ENCODE data around the gene HOXB5. TPM values are rescaled to one million over a fixed set of nuclear protein-coding genes. Genes with fewer than 3 reads are reported as not detected.

The HOXB5 gene
- total RNA-seq, 1 donor from 2014 or later: 31.1 TPM

- peaks cover 21% of the 10 kb centered on the region for H3K36me3 Mint-ChIP-seq
- TF ChIP-seq CTCF (IDR thresholded peaks at IDR 0.05; ENCODE audit: unreplicated experiment): no peak
- no peaks in the 10 kb centered on the region for H3K9me3 Mint-ChIP-seq
- peak overlapping the region; percentile 85 for H3K4me3 Mint-ChIP-seq
- H3K27me3 Mint-ChIP-seq (ENCODE audit: low read depth): no peaks in the 10 kb centered on the region
- peaks cover 86% of the 10 kb centered on the region for H3K4me1 Mint-ChIP-seq
- DNase-seq (ENCODE audit: low spot score in 2 of 2, unreplicated experiment in 2 of 2): no peak
- H3K27ac Mint-ChIP-seq: peak overlapping the region; percentile 99
These were observed 16.9 kb downstream of the HOXB5 start for GRCh38 chr17:48576479-48577309.

GRCh38 chr17:48575673-48576478 lies 17.7 kb downstream of the HOXB5 start:
- Mint-ChIP-seq H3K27me3 (ENCODE audit: low read depth) (no peaks in the 10 kb centered on the region), H3K4me1 (peaks cover 88% of the 10 kb centered on the region), H3K36me3 (peaks cover 23% of the 10 kb centered on the region), H3K27ac (no peak overlapping the region), H3K9me3 (no peaks in the 10 kb centered on the region), H3K4me3 (peak overlapping the region; percentile 85)
- TF ChIP-seq CTCF (IDR thresholded peaks at IDR 0.05; ENCODE audit: unreplicated experiment): no peak
- DNase-seq (ENCODE audit: low spot score in 2 of 2, unreplicated experiment in 2 of 2): no peak

GRCh38 chr17:48575066-48575582 lies 18.5 kb downstream of the HOXB5 start:
- Mint-ChIP-seq H3K27me3 (ENCODE audit: low read depth) (no peaks in the 10 kb centered on the region), H3K36me3 (peaks cover 27% of the 10 kb centered on the region), H3K4me3 (no peak overlapping the region), H3K9me3 (no peaks in the 10 kb centered on the region), H3K4me1 (peaks cover 88% of the 10 kb centered on the region), H3K27ac (no peak overlapping the region)
- no peak for TF ChIP-seq CTCF (IDR thresholded peaks at IDR 0.05; ENCODE audit: unreplicated experiment)
- DNase-seq (ENCODE audit: low spot score in 2 of 2, unreplicated experiment in 2 of 2): no peak

GRCh38 chr17:48574505-48575065 lies 19.0 kb downstream of the HOXB5 start:
- Mint-ChIP-seq H3K27ac (no peak overlapping the region), H3K27me3 (ENCODE audit: low read depth) (no peaks in the 10 kb centered on the region), H3K4me1 (peaks cover 90% of the 10 kb centered on the region), H3K9me3 (no peaks in the 10 kb centered on the region), H3K36me3 (peaks cover 24% of the 10 kb centered on the region), H3K4me3 (no peak overlapping the region)
- no peak for TF ChIP-seq CTCF (IDR thresholded peaks at IDR 0.05; ENCODE audit: unreplicated experiment)
- no peak for DNase-seq (ENCODE audit: low spot score in 2 of 2, unreplicated experiment in 2 of 2)

- H3K27me3 Mint-ChIP-seq (ENCODE audit: low read depth): no peaks in the 10 kb centered on the region
- no peak for TF ChIP-seq CTCF (IDR thresholded peaks at IDR 0.05; ENCODE audit: unreplicated experiment)
- H3K4me1 Mint-ChIP-seq: peaks cover 76% of the 10 kb centered on the region
- H3K9me3 Mint-ChIP-seq: no peaks in the 10 kb centered on the region
- H3K4me3 Mint-ChIP-seq: no peak overlapping the region
- H3K27ac Mint-ChIP-seq: no peak overlapping the region
- no peak for DNase-seq (ENCODE audit: low spot score in 2 of 2, unreplicated experiment in 2 of 2)
- peaks cover 23% of the 10 kb centered on the region for H3K36me3 Mint-ChIP-seq
These were observed 21.7 kb downstream of the HOXB5 start for GRCh38 chr17:48571826-48572417.

Measured in mesothelial cell of epicardium (in vitro differentiated cells).